Measurements from ENCODE around the gene PRSS27.

DNA sequence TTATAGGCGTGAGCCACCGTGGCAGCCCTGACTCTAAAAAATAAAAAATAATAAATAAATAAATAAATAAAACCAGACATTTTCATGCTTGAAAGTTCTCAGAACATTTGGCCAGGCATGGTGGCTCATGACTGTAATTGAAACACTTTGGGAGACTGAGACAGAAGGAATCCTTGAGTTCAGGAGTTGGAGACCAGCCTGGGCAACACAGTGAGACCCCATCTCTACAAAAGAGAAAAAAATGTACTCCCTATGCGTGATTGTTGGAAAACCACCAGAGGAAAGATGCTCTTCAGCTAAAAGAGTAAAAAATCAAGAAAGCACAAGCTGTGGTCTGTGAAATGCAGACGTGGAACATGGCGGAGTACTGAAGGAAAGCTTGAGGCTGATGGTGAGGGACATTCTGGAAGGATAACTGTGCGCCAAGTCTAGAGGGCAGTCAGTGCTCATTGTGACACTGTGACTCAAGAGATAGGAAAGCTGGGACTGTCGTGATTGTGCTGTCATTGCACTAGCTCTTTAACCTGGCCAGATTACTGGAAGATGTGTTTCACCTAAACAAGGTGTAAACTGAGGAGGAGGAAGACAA, 4.2 kb upstream of the PRSS27 start:
- TF ChIP-seq POLR2AphosphoS5 (IDR thresholded peaks at IDR 0.05) = no peak
- TF ChIP-seq, protein P1, sequence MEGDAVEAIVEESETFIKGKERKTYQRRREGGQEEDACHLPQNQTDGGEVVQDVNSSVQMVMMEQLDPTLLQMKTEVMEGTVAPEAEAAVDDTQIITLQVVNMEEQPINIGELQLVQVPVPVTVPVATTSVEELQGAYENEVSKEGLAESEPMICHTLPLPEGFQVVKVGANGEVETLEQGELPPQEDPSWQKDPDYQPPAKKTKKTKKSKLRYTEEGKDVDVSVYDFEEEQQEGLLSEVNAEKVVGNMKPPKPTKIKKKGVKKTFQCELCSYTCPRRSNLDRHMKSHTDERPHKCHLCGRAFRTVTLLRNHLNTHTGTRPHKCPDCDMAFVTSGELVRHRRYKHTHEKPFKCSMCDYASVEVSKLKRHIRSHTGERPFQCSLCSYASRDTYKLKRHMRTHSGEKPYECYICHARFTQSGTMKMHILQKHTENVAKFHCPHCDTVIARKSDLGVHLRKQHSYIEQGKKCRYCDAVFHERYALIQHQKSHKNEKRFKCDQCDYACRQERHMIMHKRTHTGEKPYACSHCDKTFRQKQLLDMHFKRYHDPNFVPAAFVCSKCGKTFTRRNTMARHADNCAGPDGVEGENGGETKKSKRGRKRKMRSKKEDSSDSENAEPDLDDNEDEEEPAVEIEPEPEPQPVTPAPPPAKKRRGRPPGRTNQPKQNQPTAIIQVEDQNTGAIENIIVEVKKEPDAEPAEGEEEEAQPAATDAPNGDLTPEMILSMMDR (IDR thresholded peaks at IDR 0.05) = no peak
- TF ChIP-seq POLR2A (IDR thresholded peaks at IDR 0.05) = no peak
- TF ChIP-seq EP300 (IDR thresholded peaks at IDR 0.05) = no peak

Measured in upper lobe of left lung (tissue), 4 donors.